ENCODE measurements around the gene NDE1. TPM values are rescaled to one million over a fixed set of nuclear protein-coding genes. Genes with fewer than 3 reads are reported as not detected.

The NDE1 gene
- total RNA-seq, 1 donor from 2014 or later, result 41.0 TPM

- no peaks in the 10 kb centered on the region for H3K9me3 Mint-ChIP-seq (ENCODE audit: unreplicated experiment)
- no peak overlapping the region for H3K27ac Mint-ChIP-seq (ENCODE audit: unreplicated experiment)
- H3K4me3 Mint-ChIP-seq (ENCODE audit: unreplicated experiment), result no peak overlapping the region
- DNase-seq (ENCODE audit: extremely low spot score, unreplicated experiment), result no peak
- TF ChIP-seq CTCF (IDR thresholded peaks at IDR 0.05), result no peak
- no peaks in the 10 kb centered on the region for H3K27me3 Mint-ChIP-seq (ENCODE audit: unreplicated experiment)
- peaks cover 27% of the 10 kb centered on the region for H3K4me1 Mint-ChIP-seq (ENCODE audit: unreplicated experiment)
- peaks cover 30% of the 10 kb centered on the region for H3K36me3 Mint-ChIP-seq (ENCODE audit: unreplicated experiment)
These were observed 9.1 kb upstream of the NDE1 start for GRCh38 chr16:15640966-15641365.

GRCh38 chr16:15641753-15642556 is 8.1 kb upstream of the NDE1 start:
- no peaks in the 10 kb centered on the region for H3K27me3 Mint-ChIP-seq (ENCODE audit: unreplicated experiment)
- no peak for DNase-seq (ENCODE audit: extremely low spot score, unreplicated experiment)
- no peaks in the 10 kb centered on the region for H3K9me3 Mint-ChIP-seq (ENCODE audit: unreplicated experiment)
- H3K4me1 Mint-ChIP-seq (ENCODE audit: unreplicated experiment), result peaks cover 27% of the 10 kb centered on the region
- H3K4me3 Mint-ChIP-seq (ENCODE audit: unreplicated experiment), result peak overlapping the region; percentile 87
- peaks cover 22% of the 10 kb centered on the region for H3K36me3 Mint-ChIP-seq (ENCODE audit: unreplicated experiment)
- H3K27ac Mint-ChIP-seq (ENCODE audit: unreplicated experiment), result peak overlapping the region; percentile 99
- TF ChIP-seq CTCF (IDR thresholded peaks at IDR 0.05), result no peak

- H3K36me3 Mint-ChIP-seq (ENCODE audit: unreplicated experiment), result peaks cover 17% of the 10 kb centered on the region
- H3K4me1 Mint-ChIP-seq (ENCODE audit: unreplicated experiment), result peaks cover 27% of the 10 kb centered on the region
- H3K4me3 Mint-ChIP-seq (ENCODE audit: unreplicated experiment), result peak overlapping the region; percentile 87
- H3K9me3 Mint-ChIP-seq (ENCODE audit: unreplicated experiment), result no peaks in the 10 kb centered on the region
- H3K27ac Mint-ChIP-seq (ENCODE audit: unreplicated experiment), result peak overlapping the region; percentile 99
- peak; percentile 52 for TF ChIP-seq CTCF (IDR thresholded peaks at IDR 0.05)
- peak; percentile 87 for DNase-seq (ENCODE audit: extremely low spot score, unreplicated experiment)
- no peaks in the 10 kb centered on the region for H3K27me3 Mint-ChIP-seq (ENCODE audit: unreplicated experiment)
These were observed 7.4 kb upstream of the NDE1 start for GRCh38 chr16:15642557-15643047.

GRCh38 chr16:15643048-15643945 is 6.7 kb upstream of the NDE1 start, which contains the start of gene MARF1:
MARF1 (minus strand) TSS chr16:15643154; CDS start chr16:15639233, 3,921 bp downstream.
- no peaks in the 10 kb centered on the region for H3K27me3 Mint-ChIP-seq (ENCODE audit: unreplicated experiment)
- H3K4me1 Mint-ChIP-seq (ENCODE audit: unreplicated experiment), result peaks cover 27% of the 10 kb centered on the region
- peaks cover 13% of the 10 kb centered on the region for H3K36me3 Mint-ChIP-seq (ENCODE audit: unreplicated experiment)
- peak within 1 kb of the TSS; percentile 87 for H3K4me3 Mint-ChIP-seq (ENCODE audit: unreplicated experiment)
- peak; percentile 99 for DNase-seq (ENCODE audit: extremely low spot score, unreplicated experiment)
- peak; percentile 64 for TF ChIP-seq CTCF (IDR thresholded peaks at IDR 0.05)
- peak within 1 kb of the TSS; percentile 99 for H3K27ac Mint-ChIP-seq (ENCODE audit: unreplicated experiment)
- H3K9me3 Mint-ChIP-seq (ENCODE audit: unreplicated experiment), result no peaks in the 10 kb centered on the region

- H3K27ac Mint-ChIP-seq (ENCODE audit: unreplicated experiment), result peak overlapping the region; percentile 99
- peak overlapping the region; percentile 87 for H3K4me3 Mint-ChIP-seq (ENCODE audit: unreplicated experiment)
- peaks cover 7% of the 10 kb centered on the region for H3K36me3 Mint-ChIP-seq (ENCODE audit: unreplicated experiment)
- no peaks in the 10 kb centered on the region for H3K9me3 Mint-ChIP-seq (ENCODE audit: unreplicated experiment)
- no peak for TF ChIP-seq CTCF (IDR thresholded peaks at IDR 0.05)
- H3K27me3 Mint-ChIP-seq (ENCODE audit: unreplicated experiment), result no peaks in the 10 kb centered on the region
- DNase-seq (ENCODE audit: extremely low spot score, unreplicated experiment), result no peak
- H3K4me1 Mint-ChIP-seq (ENCODE audit: unreplicated experiment), result peaks cover 27% of the 10 kb centered on the region
These were observed 6.1 kb upstream of the NDE1 start for GRCh38 chr16:15643946-15644250.
